Ureter (tissue), 1 donor: ENCODE data around the gene CARD9. TPM values are rescaled to one million over a fixed set of nuclear protein-coding genes. Genes with fewer than 3 reads are reported as not detected.
"Not testable (repeated sequence)": the region's sequence is repeated elsewhere in the genome, so short reads cannot be mapped to it uniquely, and the experiment has no call there.

Source experiments
- DNase-seq: peaks from one replicate; pipeline ENCODE4 v3.0.0-alpha.2; 2020; ENCODE audit warnings: low spot score
- total RNA-seq: library from RNA; stranded (reverse); gene quantifications from one replicate; pipeline ENCODE4 v1.2.4, GENCODE V29; 2023
- donor health status: DM: yes; HTN: yes; CAD: no.

CARD9 gene
- total RNA-seq, 1 donor from 2014 or later, result 11.5 TPM

DNA sequence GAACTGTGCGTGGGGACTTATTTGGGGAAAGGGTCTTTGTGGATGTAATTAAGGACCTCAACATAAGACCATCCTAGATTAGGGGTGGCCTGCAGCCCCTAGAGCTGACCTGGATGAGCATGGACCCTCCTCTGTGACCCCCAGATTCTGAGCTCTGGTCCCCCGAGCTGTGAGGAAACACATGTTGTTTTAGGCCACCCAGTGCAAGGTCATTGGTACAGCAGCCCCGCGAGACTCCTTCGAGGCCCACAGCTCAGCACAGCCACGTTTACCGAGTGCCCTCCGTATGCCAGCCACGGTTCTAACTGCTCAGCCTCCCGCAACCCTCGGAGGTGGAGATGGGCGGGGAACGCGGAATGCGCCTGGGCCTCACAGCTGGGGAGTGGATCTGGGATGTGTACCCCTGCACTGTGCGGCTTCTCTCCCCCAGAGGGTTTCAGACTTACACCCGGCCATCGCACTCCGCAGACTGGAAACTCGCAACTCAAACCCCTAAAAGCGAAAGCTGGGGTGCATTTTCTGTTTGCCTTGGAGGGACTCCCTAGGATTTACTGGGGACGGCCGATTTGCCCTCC is 50.6 kb downstream of the CARD9 start:
- DNase-seq, result no peak

GRCh38 chr9:136321561-136321960 is 51.9 kb downstream of the CARD9 start:
- no peak for DNase-seq

GRCh38 chr9:136320972-136321371 is 52.5 kb downstream of the CARD9 start:
- DNase-seq, result not testable (repeated sequence)

- not testable (repeated sequence) for DNase-seq
Measured at GRCh38 chr9:136319955-136320354, 53.5 kb downstream of the CARD9 start.

GRCh38 chr9:136319244-136319643 is 54.2 kb downstream of the CARD9 start:
- DNase-seq, result not testable (repeated sequence)

DNA sequence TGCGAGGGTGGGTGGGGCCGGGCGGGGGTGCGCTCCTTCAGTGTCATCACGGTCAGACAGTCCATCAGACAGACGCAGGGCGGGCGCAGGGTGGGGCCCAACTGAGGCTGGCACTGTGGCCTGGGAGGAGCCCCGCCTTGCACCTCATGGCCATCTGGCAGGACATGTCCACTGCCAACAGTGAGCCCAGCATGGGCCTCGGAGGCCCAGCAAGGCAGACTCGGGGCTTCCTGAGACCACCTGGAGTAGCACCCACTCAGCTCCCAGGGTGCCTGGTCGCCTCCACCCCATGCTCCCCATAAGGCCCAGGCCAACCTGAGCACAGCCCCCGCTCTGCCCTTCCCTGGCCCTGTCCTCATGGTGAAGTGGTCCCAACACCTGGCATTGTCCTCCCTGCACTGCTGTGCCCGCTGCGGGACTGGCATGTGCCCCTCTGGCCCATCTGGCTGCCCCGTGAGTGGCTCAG is 54.7 kb downstream of the CARD9 start:
- DNase-seq, result no peak

GRCh38 chr9:136318111-136318775 is 55.2 kb downstream of the CARD9 start:
- DNase-seq, result no peak

DNA sequence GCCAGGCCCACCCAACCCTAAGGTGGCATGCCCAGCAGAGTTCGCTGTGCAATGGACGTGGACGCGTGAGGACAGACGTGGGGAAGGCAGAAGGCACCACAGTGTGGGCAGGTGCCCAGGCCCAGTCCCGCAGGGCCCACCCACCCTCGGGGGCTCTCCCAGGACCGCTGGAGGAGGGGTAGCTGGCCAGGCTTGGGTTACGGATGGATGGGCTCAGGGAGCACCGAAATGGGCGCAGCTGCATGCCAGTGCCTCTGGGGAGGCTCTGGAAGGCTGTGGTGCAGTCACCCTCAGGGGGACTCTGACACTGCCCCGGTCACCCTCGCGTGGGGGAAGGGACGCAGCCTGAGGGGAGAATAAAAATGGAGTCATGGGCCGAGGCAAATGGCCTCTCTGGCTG is 55.8 kb downstream of the CARD9 start:
- DNase-seq, result no peak

DNA sequence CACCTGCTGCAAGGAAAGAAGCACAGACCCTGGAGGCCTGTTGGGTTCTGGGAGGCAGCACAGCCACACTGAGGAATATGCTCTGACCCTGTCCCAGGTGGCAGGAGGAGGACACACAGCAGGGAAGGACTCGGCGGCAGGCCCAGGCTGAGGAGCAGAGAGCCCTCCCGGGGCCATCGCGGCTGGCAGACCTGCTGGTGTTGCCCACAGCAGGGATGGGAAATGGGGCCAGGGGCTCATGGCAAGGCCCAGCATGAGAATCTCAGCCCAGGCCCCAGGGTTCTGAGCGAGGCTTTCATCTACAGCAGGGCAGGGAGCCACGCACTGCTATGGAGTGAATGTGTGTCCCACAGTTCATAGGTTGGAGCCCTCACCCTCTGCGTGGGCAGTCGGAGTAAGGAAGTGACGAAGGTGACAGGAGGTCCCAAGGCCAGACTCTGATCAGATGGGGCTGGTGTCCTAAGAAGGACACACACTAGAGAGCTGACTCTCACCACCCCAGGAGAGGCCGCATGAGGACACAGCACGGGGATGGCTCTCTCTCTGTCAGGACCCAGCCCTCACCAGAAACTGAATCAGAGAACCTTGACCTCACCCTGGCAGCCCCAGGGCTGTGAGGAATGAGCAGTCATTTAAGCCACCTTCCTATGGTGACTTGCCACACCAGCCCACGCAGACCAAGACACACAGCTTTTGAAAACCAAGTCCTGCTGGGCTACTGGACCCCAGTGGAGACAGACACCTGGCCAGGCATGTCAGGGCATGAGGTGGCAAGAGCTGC is 56.4 kb downstream of the CARD9 start:
- no peak for DNase-seq

DNA sequence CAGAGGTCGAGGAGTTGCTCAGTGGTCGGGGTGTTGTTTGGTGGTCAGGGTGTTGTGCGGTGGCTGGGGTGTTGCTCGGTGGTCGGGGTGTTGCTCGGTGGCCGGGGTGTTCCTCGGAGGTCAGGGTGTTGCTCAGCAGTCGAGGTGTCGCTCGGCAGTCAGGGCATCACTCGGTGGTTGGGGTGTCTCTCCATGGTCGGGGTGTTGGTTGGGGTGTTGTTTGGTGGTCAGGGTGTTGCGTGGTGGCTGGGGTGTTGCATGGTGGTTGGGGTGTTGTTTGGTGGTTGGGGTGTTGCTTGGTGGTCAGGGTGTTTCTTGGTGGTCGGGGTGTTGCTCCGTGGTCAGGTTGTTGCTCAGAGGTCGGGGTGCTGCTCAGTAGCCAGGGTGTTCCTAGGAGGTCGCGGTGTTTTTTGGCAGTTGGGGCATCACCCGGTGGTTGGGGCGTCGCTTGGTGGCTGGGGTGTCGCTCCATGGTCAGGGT is 57.2 kb downstream of the CARD9 start:
- no peak for DNase-seq

- no peak for DNase-seq
Measured at GRCh38 chr9:136314944-136315343, 58.5 kb downstream of the CARD9 start.

- DNase-seq, result no peak
Measured at GRCh38 chr9:136314056-136314416, 59.4 kb downstream of the CARD9 start.

Other genes starting within 250 kb of the CARD9 start
- not detected for gene LHX3, start 168.5 kb downstream of the CARD9 start, total RNA-seq
- gene QSOX2, start 127.9 kb downstream of the CARD9 start, total RNA-seq, result 12.8 TPM
- 9.0 TPM for gene CCDC187, start 69.6 kb downstream of the CARD9 start, total RNA-seq
- gene GPSM1, start 46.1 kb downstream of the CARD9 start, total RNA-seq, result 16.6 TPM
- gene DNLZ, start 9.9 kb downstream of the CARD9 start, total RNA-seq, result 24.9 TPM
- gene SNAPC4, start 26.5 kb upstream of the CARD9 start, total RNA-seq, result 14.0 TPM
- 50.1 TPM for gene ENTR1, start 36.9 kb upstream of the CARD9 start, total RNA-seq
- gene PMPCA, start 37.0 kb upstream of the CARD9 start, total RNA-seq, result 51.2 TPM
- 13.5 TPM for gene INPP5E, start 66.2 kb upstream of the CARD9 start, total RNA-seq
- 102 TPM for gene SEC16A, start 109.4 kb upstream of the CARD9 start, total RNA-seq
- gene NOTCH1, start 172.4 kb upstream of the CARD9 start, total RNA-seq, result 134 TPM